A549 (cell line): Measurements from ENCODE around the gene ZNF749. TPM values are rescaled to one million over a fixed set of nuclear protein-coding genes. Genes with fewer than 3 reads are reported as not detected.
A peak's percentile ranks its signal among the peaks of the same experiment; 100 is the strongest.

Experiments used
- ATAC-seq, 2 experiments: fragments of 200-7000 bp in 1 of 2; fragments of >200 bp in 1 of 2; cut with Nextera tagmentation in 1 of 2; cut with Tn5 transposase in 1 of 2; 3 replicates each; pipeline versions ENCODE4 v1.8.0 to v1.9.1; 2018 to 2020; ENCODE audit warnings: mild to moderate bottlenecking in 1 of 2, moderate library complexity in 1 of 2
- CTCF ChIA-PET: fragments of 300-600 bp; sonication (Branson Sonifier 250); formaldehyde crosslinking; extraction: SDS; loops from one replicate; lab custom pipeline; 2021; ENCODE audit warnings: antibody characterized with exemption, inconsistent platforms; lab: Yijun Ruan, JAX
- POLR2A ChIA-PET: fragments of 350-600 bp; formaldehyde crosslinking; extraction: SDS; loops from one replicate; lab custom pipeline; 2021; ENCODE audit warnings: antibody characterized with exemption, inconsistent platforms; lab: Yijun Ruan, JAX
- DNase-seq, 2 experiments: peaks; one replicate each; pipeline versions ENCODE4 v3.0.0 to v3.0.0-alpha.2; 2011 to 2016; ENCODE audit warnings: low read depth in 1 of 2, low spot score in 1 of 2
- FAIRE-seq: peaks from 2 replicates; lab custom pipeline; 2011; peaks lifted over from hg19 to GRCh38; lab: Jason Lieb, UNC
- H3K27ac ChIP-seq, 2 experiments: fragments of >200 bp; sonication (Bioruptor Twin); formaldehyde crosslinking; 3 replicates each; pipeline ENCODE4 v1.5.1; 2016 to 2017
- H3K4me1 ChIP-seq: fragments of >200 bp; sonication (Bioruptor Twin); formaldehyde crosslinking; 3 replicates; pipeline ENCODE4 v1.6.1; 2016
- H3K4me2 ChIP-seq: fragments of >200 bp; sonication (Bioruptor Twin); formaldehyde crosslinking; 3 replicates; pipeline ENCODE4 v1.6.1; 2016
- H3K4me3 ChIP-seq: fragments of >200 bp; sonication (Bioruptor Twin); formaldehyde crosslinking; 3 replicates; pipeline ENCODE4 v1.5.1; 2016
- H3K9me3 ChIP-seq: fragments of >200 bp; sonication (Bioruptor Twin); formaldehyde crosslinking; 3 replicates; pipeline ENCODE4 v1.6.1; 2016
- CBX2 ChIP-seq: fragments of 200-600 bp; sonication (generic); IDR thresholded peaks from 2 replicates; pipeline ENCODE4 v1.6.1; 2016; ENCODE audit warnings: low read depth, mild to moderate bottlenecking, borderline replicate concordance
- CHD2 ChIP-seq: fragments of 150-350 bp; IDR thresholded peaks from 2 replicates; pipeline ENCODE4 v1.6.1; 2014; ENCODE audit warnings: low read length; ENCODE audit not compliant: partially characterized antibody
- CTCF ChIP-seq: fragments of >200 bp; sonication (Bioruptor Twin); formaldehyde crosslinking; IDR thresholded peaks from 3 replicates; pipeline ENCODE4 v1.5.1; 2016
- E2F6 ChIP-seq: IDR thresholded peaks from 2 replicates; pipeline ENCODE4 v1.6.1; 2012; ENCODE audit warnings: low read depth, borderline replicate concordance
- EHF ChIP-seq: fragments of 250-450 bp; sonication (Bioruptor Pico); IDR thresholded peaks from 2 replicates; pipeline ENCODE4 v1.5.0; 2020; ENCODE audit warnings: mild to moderate bottlenecking
- EP300 ChIP-seq, 2 experiments: fragments of >200 bp; sonication (Bioruptor Twin); formaldehyde crosslinking; IDR thresholded peaks; 2 replicates in 1 of 2; 3 replicates in 1 of 2; pipeline ENCODE4 v1.6.1; 2016 to 2017
- FOSB ChIP-seq: fragments of 250-450 bp; sonication (Bioruptor Pico); IDR thresholded peaks from 2 replicates; pipeline ENCODE4 v1.5.0; 2020; ENCODE audit warnings: mild to moderate bottlenecking, moderate library complexity
- FOSL2 ChIP-seq, 2 experiments: fragments of 450-650 bp in 1 of 2; fragments of >200 bp in 1 of 2; sonication (Bioruptor Twin) in 1 of 2; formaldehyde crosslinking; IDR thresholded peaks; 2 replicates each; pipeline versions ENCODE4 v1.5.0 to v1.6.1; 2016 to 2020; ENCODE audit warnings: mild to moderate bottlenecking in 1 of 2, moderate library complexity in 1 of 2
- GATA3 ChIP-seq: IDR thresholded peaks from 2 replicates; pipeline ENCODE4 v1.6.1; 2012; ENCODE audit warnings: borderline replicate concordance
- HEYL ChIP-seq: fragments of 250-450 bp; sonication (Bioruptor Pico); IDR thresholded peaks from 2 replicates; pipeline ENCODE4 v1.8.0; 2021; ENCODE audit warnings: mild to moderate bottlenecking, moderate library complexity
- HOXB5 ChIP-seq: fragments of 250-450 bp; sonication (Bioruptor Pico); IDR thresholded peaks from 2 replicates; pipeline ENCODE4 v1.5.0; 2020; ENCODE audit warnings: mild to moderate bottlenecking, moderate library complexity
- JUN ChIP-seq, 2 experiments: fragments of >200 bp; sonication (Bioruptor Twin); formaldehyde crosslinking; IDR thresholded peaks; 2 replicates in 1 of 2; 3 replicates in 1 of 2; pipeline ENCODE4 v1.6.1; 2016 to 2017
- MAX ChIP-seq: IDR thresholded peaks from 2 replicates; pipeline ENCODE4 v1.6.1; 2012
- NFE2L2 ChIP-seq: fragments of 150-350 bp; conservative IDR thresholded peaks from 2 replicates; pipeline ENCODE4 v1.6.1; 2014; ENCODE audit warnings: low read length
- NPAS2 ChIP-seq: fragments of 250-450 bp; sonication (Bioruptor Pico); IDR thresholded peaks from 2 replicates; pipeline ENCODE4 v1.8.0; 2022; ENCODE audit warnings: mild to moderate bottlenecking, moderate library complexity, borderline replicate concordance
- POLR2A ChIP-seq: IDR thresholded peaks from 2 replicates; pipeline ENCODE4 v1.6.1; 2012; ENCODE audit warnings: mild to moderate bottlenecking, low read length
- POLR2AphosphoS2 ChIP-seq: conservative IDR thresholded peaks from 2 replicates; pipeline ENCODE4 v1.6.1; 2012; ENCODE audit warnings: low read length, improper control_type of control experiment, inconsistent platforms
- RAD21 ChIP-seq, 2 experiments: fragments of >200 bp in 1 of 2; sonication (Bioruptor Twin) in 1 of 2; formaldehyde crosslinking in 1 of 2; IDR thresholded peaks in 1 of 2; conservative IDR thresholded peaks in 1 of 2; 2 replicates in 1 of 2; 3 replicates in 1 of 2; pipeline ENCODE4 v1.6.1; 2012 to 2018; ENCODE audit warnings: inconsistent platforms in 1 of 2
- RNF2 ChIP-seq: fragments of 200-600 bp; sonication (generic); IDR thresholded peaks from 2 replicates; pipeline ENCODE4 v1.6.1; 2016; ENCODE audit warnings: low read depth, mild to moderate bottlenecking, antibody characterized with exemption, moderate library complexity, borderline replicate concordance
- TFCP2L1 ChIP-seq: fragments of 250-450 bp; sonication (Bioruptor Pico); IDR thresholded peaks from 2 replicates; pipeline ENCODE4 v1.5.0; 2021; ENCODE audit warnings: mild to moderate bottlenecking
- ZFP36 ChIP-seq: fragments of 450-650 bp; IDR thresholded peaks from 2 replicates; pipeline ENCODE4 v1.6.1; 2014; ENCODE audit warnings: borderline replicate concordance; ENCODE audit not compliant: partially characterized antibody
- ZNF302 ChIP-seq: fragments of 250-450 bp; sonication (Bioruptor Pico); IDR thresholded peaks from 2 replicates; pipeline ENCODE4 v1.9.0; 2021; ENCODE audit warnings: inconsistent platforms, mild to moderate bottlenecking, moderate library complexity
- ZSCAN20 ChIP-seq: fragments of 250-450 bp; sonication (Bioruptor Pico); IDR thresholded peaks from 2 replicates; pipeline ENCODE4 v1.8.0; 2022; ENCODE audit warnings: mild to moderate bottlenecking, moderate library complexity
- WGBS: methylation state at CpG from one replicate; pipeline ENCODE4 v1.1.6; 2017; ENCODE audit errors: missing lambda C conversion rate; 5-methylcytosine and 5-hydroxymethylcytosine counted together
- polyA plus RNA-seq, 4 experiments: library from polyadenylated mRNA; depleted of rRNA in 3 of 4; stranded (reverse); fragments of >200 nt; fragmentation: RNase III in 1 of 4; extraction: RNeasy Plus Mini Kit Qiagen cat#74134 plus additional on column Dnase treatment in 1 of 4; gene quantifications; 2 replicates in 3 of 4; 3 replicates in 1 of 4; pipeline ENCODE4 v1.2.3, GENCODE V29; 2011 to 2017
- TF ChIP-seq, protein P1 (sequence below): fragments of 250-450 bp; sonication (Bioruptor Pico); IDR thresholded peaks from 2 replicates; pipeline ENCODE4 v1.5.0; 2020; ENCODE audit warnings: low read depth, mild to moderate bottlenecking, moderate library complexity

The ZNF749 gene
- polyA plus RNA-seq, 2 of the 4 experiments (the other 2 are of a cell fraction): 12.4 to 25.2 TPM

GRCh38 chr19:57403737-57404563 lies 31.2 kb upstream of the ZNF749 start:
- POLR2A ChIA-PET: no interaction called here
- FAIRE-seq (no peak), DNase-seq (no peak), ATAC-seq (no peak)
- Histone ChIP-seq H3K27ac (no peak overlapping the region), H3K4me3 (no peak overlapping the region), H3K9me3 (peaks cover 77% of the 10 kb centered on the region), H3K4me2 (no peak overlapping the region), H3K4me1 (no peaks in the 10 kb centered on the region)
- TF ChIP-seq NPAS2 (CRISPR knock-in tag): no peak
- TF ChIP-seq GATA3: no peak
- TF ChIP-seq RNF2: no peak
- no peak for TF ChIP-seq TFCP2L1 (CRISPR knock-in tag)
- TF ChIP-seq, protein P1, sequence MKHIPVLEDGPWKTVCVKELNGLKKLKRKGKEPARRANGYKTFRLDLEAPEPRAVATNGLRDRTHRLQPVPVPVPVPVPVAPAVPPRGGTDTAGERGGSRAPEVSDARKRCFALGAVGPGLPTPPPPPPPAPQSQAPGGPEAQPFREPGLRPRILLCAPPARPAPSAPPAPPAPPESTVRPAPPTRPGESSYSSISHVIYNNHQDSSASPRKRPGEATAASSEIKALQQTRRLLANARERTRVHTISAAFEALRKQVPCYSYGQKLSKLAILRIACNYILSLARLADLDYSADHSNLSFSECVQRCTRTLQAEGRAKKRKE: no peak
- TF ChIP-seq FOSL2 (IDR thresholded peaks at IDR 0.05): no peak
- TF ChIP-seq FOSL2 (CRISPR knock-in tag; IDR thresholded peaks at IDR 0.05): no peak
- TF ChIP-seq HOXB5 (CRISPR knock-in tag): no peak
- no peak for TF ChIP-seq CHD2
- TF ChIP-seq CBX2: no peak
- TF ChIP-seq ZFP36: no peak
- TF ChIP-seq FOSB (CRISPR knock-in tag): no peak
- no peak for TF ChIP-seq ZSCAN20 (CRISPR knock-in tag)
- CTCF ChIA-PET: interaction anchor here (0.5 to 2.1 kb wide), 2 partner anchors 55 to 1116 kb away, joined by 3 to 5 read pairs; partner anchors contain the start of gene ZBTB45
- 63% methylated on average over 9 of the region's 9 CpGs for WGBS

GRCh38 chr19:57406516-57407123 lies 28.5 kb upstream of the ZNF749 start:
- FAIRE-seq: no peak
- Histone ChIP-seq H3K4me2 (no peak overlapping the region), H3K4me1 (no peaks in the 10 kb centered on the region), H3K4me3 (no peak overlapping the region), H3K27ac (no peak overlapping the region), H3K9me3 (peaks cover 70% of the 10 kb centered on the region)
- ATAC-seq: no peak
- CTCF ChIA-PET: interaction anchor here (0.6 to 0.8 kb wide), 3 partner anchors 8 to 1062 kb away, joined by 3 read pairs; no protein-coding TSS in a partner anchor
- 41% methylated on average over 8 of the region's 8 CpGs for WGBS
- DNase-seq: peak in 1 of 2 experiments; percentile 46
- POLR2A ChIA-PET: no interaction called here
- TF ChIP-seq CTCF (0 out of 3 replicates have a peak, but pooled peaks have one; percentile 7), EHF (CRISPR knock-in tag) (no peak), RAD21 (conservative IDR thresholded peaks at IDR 0.05 in 1 of 2, IDR thresholded peaks at IDR 0.05 in 1 of 2) (peak in 1 of 2 experiments; percentile 59; a peak in 2 of 5 replicates)

- CTCF ChIA-PET: no interaction called here
- peak within 1 kb of the TSS; percentile 63 to 85 for H3K27ac ChIP-seq
- POLR2A ChIA-PET: no interaction called here
- H3K9me3 ChIP-seq: peaks cover 65% of the 10 kb centered on the region
- ATAC-seq (peak; percentile 100), DNase-seq (peak; percentile 96 to 97), FAIRE-seq (peak; percentile 99)
- no peaks in the 10 kb centered on the region; the same call in 2 of the 3 replicates for H3K4me1 ChIP-seq
- H3K4me2 ChIP-seq: peak within 1 kb of the TSS; percentile 90
- 1% methylated on average over 42 of the region's 55 CpGs for WGBS
- peak within 1 kb of the TSS; percentile 74 for H3K4me3 ChIP-seq
- TF ChIP-seq RAD21 (conservative IDR thresholded peaks at IDR 0.05 in 1 of 2, IDR thresholded peaks at IDR 0.05 in 1 of 2) (no peak), CTCF (no peak), E2F6 (no peak), POLR2A (peak; percentile 50; the same call in 1 of the 2 replicates), HEYL (CRISPR knock-in tag) (no peak), EP300 (IDR thresholded peaks at IDR 0.05) (no peak), ZNF302 (CRISPR knock-in tag) (no peak), POLR2AphosphoS2 (no peak), JUN (IDR thresholded peaks at IDR 0.05) (peak in 1 of 2 experiments; percentile 73; a peak in 1 of 5 replicates), NFE2L2 (no peak), MAX (peak; percentile 65)
Measured at GRCh38 chr19:57410877-57411671, 24.1 kb upstream of the ZNF749 start, which contains the start of gene ZNF17. ZNF17 (plus strand) TSS chr19:57411161; CDS start chr19:57413616, 2,455 bp downstream.
